ENCODE results near the gene APOBR. TPM values are rescaled to one million over a fixed set of nuclear protein-coding genes. Genes with fewer than 3 reads are reported as not detected.

The APOBR gene
- total and polyA plus RNA-seq, 9 of the 15 experiments (the other 6 are each of a cell fraction or from before 2014, with no cell fraction given) = 0.08 to 6.1 (median 2.8) TPM; not detected in 1

DNA sequence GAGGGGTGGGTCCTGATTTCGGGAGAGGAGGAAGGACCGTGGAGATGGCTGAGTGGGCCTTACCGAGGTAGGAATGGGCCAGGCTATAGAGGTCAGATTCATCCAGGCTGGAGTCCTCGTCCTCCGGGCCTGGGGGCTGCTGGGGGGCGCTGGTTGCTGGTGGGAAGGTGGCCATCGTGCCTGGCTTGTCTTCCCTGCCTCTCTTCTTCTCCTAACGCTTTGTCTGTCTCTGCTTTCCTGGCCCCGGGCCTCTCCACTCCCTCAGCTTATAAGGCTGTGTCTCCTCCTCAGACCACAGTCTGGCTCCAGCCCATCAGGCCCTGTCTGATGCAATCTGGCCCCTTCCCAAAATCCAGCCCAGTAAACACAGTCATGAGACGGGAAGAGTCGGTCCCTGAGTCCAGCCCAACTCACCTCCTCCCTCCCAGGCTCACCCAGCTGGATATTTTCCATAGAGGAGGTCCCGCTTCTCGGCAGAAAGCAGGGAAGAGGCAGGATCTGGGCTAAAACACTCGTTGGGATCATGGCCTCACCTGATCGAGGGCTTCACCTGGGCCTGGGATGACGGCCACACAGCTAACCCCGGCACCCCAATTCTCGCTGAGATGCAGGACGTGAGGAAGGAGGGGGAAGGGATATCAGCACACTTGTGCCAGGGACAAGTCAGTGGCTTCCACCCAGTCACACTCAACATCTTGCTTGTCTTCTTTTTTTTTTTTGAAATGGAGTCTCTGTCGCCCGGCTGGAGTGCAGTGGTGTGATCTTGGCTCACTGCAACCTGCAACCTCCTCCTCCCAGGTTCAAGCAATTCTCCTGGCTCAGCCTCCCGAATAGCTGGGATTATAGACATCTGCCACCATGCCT is 44.5 kb downstream of the APOBR start, which contains the start of gene NUPR1 (continued):
- TF ChIP-seq, protein P1, sequence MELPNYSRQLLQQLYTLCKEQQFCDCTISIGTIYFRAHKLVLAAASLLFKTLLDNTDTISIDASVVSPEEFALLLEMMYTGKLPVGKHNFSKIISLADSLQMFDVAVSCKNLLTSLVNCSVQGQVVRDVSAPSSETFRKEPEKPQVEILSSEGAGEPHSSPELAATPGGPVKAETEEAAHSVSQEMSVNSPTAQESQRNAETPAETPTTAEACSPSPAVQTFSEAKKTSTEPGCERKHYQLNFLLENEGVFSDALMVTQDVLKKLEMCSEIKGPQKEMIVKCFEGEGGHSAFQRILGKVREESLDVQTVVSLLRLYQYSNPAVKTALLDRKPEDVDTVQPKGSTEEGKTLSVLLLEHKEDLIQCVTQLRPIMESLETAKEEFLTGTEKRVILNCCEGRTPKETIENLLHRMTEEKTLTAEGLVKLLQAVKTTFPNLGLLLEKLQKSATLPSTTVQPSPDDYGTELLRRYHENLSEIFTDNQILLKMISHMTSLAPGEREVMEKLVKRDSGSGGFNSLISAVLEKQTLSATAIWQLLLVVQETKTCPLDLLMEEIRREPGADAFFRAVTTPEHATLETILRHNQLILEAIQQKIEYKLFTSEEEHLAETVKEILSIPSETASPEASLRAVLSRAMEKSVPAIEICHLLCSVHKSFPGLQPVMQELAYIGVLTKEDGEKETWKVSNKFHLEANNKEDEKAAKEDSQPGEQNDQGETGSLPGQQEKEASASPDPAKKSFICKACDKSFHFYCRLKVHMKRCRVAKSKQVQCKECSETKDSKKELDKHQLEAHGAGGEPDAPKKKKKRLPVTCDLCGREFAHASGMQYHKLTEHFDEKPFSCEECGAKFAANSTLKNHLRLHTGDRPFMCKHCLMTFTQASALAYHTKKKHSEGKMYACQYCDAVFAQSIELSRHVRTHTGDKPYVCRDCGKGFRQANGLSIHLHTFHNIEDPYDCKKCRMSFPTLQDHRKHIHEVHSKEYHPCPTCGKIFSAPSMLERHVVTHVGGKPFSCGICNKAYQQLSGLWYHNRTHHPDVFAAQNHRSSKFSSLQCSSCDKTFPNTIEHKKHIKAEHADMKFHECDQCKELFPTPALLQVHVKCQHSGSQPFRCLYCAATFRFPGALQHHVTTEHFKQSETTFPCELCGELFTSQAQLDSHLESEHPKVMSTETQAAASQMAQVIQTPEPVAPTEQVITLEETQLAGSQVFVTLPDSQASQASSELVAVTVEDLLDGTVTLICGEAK (IDR thresholded peaks at IDR 0.05) = no peak
- TF ChIP-seq, protein P1 (CRISPR knock-in tag; IDR thresholded peaks at IDR 0.05) = no peak
- TF ChIP-seq ZNF507 (tag; conservative IDR thresholded peaks at IDR 0.05) (no peak), POLR2H (tag; IDR thresholded peaks at IDR 0.05; ENCODE audit: low read depth) (peak; percentile 89), ZNF263 (CRISPR knock-in tag; IDR thresholded peaks at IDR 0.05; ENCODE audit: borderline replicate concordance) (0 out of 2 replicates have a peak, but pooled peaks have one; percentile 19)
